Stimulated activated CD8-positive, alpha-beta memory T cell treated with anti-CD3 and anti-CD28 coated beads, Interleukin-15, amount 100 ng/mL, for 24 hours (primary cell): ENCODE results near the gene SRSF6.
"Not testable (repeated sequence)": the region's sequence is repeated elsewhere in the genome, so short reads cannot be mapped to it uniquely, and the experiment has no call there.

Source experiments
- DNase-seq: peaks from one replicate; pipeline ENCODE4 v3.0.0-alpha.2; 2020; ENCODE audit warnings: low read depth

SRSF6 gene

DNA sequence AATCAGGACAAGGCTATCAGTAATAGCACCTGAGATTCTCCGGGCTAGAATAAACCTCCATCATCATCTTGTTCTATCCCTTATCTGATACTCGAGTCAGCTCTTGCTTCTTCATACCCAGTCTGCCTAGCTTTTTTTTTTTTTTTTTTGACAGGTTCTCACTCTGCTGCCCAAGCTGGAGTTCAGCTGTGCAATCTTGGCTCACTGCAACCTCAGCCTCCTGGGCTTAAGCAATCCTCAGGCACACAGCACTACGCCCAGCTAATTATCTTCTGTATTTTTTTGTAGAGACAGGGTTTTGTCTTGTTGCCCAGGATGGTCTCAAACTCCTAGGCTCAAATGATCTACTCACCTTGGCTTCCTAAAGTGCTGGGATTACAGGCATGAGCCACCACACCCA is 19.5 kb downstream of the SRSF6 start:
- no peak for DNase-seq

DNA sequence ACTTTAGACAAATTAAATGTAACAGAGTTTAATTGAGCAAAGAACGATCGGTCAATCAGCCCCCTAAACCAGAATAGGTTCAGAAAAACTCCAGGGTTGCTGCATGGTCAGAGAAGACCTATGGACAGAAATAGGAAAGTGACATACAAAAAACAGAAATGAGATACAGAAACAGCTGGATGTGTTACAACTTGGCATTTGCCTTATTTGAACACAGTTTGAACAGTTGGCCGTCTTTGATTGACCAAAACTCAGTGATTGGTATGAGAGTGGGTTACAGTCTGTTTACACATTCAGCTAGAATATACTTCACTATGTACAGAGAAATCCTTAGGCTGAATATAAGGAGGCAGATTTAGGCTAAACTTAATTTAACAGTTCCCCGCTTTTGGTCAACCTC is 19.9 kb downstream of the SRSF6 start:
- DNase-seq: no peak

DNA sequence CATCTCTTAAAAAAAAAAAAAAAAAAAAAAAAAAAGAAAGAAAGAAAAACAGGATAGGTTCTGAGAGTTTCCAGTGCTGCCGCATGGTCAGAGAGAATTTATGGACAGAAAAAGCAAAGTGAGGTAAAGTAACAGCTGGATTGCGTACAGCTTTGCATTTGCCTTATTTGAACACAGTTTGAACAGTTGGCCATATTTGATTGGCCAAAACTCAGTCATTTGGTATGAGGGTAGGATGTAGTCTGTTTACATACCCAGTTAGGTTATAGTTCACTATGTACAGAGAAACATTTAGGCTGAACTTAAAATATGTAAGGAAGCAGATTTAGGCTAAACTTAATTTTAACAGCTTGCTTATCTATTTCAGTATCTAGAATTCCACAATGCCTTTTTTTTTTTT is 32.3 kb downstream of the SRSF6 start:
- DNase-seq: no peak

GRCh38 chr20:43492101-43492500 is 34.4 kb downstream of the SRSF6 start:
- DNase-seq: no peak

DNA sequence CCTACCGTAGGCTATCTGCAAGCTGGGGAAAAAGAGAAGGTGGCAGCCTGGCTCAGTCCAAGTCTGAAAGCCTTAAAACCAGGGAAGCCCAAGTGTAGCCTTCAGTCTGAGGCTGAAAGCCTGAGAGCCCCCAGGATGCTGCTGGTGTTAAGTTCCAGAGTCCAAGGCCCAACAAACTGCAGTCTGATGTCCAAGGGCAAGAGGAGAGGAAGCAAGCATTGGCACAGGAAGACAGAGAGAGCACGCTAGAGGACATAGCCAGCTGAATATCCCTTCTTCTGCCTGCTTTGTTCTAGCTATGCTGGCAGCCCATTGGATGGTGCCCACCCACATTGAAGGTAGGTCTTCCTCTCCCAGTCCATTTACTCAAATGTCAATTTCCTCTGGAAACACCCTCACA is 37.7 kb downstream of the SRSF6 start:
- no peak for DNase-seq

- DNase-seq: not testable (repeated sequence)
Measured at GRCh38 chr20:43502021-43502420, 44.3 kb downstream of the SRSF6 start.

GRCh38 chr20:43506238-43506637 is 48.5 kb downstream of the SRSF6 start:
- no peak for DNase-seq

DNA sequence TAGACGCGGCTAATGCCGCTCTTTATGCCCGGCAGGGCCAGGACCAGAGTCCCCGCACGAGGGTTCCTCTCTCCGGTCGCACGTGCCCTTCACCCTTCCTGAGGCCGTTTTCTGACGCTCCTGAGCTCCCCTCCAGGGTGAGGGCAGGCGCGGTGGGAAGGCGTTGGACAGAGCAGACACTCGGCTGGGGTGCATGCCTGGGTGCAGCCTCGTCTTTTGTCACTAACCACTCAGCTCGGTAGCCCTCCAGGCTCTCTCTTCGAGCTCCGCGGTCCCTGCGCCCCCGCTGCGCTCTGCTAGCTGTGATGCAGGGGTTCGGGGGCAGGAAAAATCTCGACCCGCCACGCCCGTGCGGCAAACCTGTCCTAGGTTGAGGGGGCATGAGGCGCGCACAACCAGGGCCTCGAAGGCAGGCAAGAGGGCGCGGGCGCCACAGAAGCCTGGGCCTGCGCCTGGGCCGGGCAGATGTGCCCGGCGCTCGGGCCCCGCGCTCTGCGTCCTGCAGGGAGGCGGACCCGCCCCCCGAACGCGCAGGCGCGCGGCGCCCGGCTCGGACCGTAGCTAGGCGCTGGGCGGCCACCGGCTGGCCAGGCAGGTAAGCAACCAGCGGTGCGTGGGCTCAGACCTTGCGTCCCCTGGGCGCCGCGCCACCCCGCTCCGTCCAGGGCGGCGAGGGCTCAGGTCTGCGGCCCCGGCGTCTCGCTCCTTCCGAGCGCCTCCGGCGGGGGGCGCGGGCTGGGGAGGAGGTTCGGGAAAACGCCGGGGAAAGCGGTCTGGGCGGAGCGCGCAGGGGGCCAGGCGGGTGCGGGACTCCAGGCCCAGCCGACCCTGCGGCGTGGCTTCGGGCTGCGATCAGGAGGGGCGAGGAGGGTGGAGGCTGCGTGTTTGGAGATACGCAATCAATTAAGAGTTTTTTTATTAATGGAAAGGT is 49.7 kb downstream of the SRSF6 start, which contains the start of gene L3MBTL1:
TSS of gene L3MBTL1 (plus strand) at position 548 of the 931 bp plus-strand sequence. CDS start 5,807 bp downstream, outside the sequence.
- no peak for DNase-seq

DNA sequence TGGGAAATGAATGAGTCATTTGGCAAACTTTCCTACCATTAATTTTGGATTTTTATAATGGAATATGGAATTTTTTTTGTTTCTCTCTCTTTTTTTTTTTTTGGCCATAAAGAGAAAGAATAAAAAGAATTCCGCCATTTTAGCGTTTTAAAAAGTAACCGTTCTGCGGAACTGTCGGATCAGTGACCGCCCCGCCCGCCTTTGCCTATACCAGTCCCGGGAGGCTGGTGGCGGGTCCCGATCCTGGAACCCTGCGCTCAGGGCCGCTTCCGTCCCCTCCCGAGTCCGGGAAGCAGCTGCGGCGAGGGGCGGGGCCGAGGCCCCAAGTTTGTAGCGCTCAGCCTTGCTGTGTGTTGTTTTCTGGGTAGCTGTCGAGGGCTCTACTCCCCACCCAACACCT is 50.4 kb downstream of the SRSF6 start:
- no peak for DNase-seq

DNA sequence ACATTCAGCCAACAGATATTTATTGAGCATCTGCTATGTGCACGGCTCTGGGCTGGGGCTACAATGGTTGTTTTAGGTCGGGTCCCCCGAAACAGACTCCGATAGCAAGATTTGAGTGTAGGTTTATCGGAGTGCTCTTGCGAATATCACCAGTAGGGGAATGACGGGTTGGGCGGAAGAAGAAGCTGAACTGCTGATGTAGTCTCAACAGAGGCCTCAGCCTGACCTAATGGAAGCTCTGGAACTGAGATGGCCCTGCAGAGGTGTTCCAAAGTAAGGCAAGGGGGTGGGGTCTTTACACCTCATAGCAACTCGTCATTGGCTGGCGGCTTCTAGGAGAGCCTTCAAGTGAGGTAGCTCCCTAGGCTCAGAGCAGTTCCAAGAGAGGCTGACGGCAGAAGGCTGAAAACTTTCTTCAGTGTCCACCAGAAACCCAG is 50.9 kb downstream of the SRSF6 start:
- no peak for DNase-seq

DNA sequence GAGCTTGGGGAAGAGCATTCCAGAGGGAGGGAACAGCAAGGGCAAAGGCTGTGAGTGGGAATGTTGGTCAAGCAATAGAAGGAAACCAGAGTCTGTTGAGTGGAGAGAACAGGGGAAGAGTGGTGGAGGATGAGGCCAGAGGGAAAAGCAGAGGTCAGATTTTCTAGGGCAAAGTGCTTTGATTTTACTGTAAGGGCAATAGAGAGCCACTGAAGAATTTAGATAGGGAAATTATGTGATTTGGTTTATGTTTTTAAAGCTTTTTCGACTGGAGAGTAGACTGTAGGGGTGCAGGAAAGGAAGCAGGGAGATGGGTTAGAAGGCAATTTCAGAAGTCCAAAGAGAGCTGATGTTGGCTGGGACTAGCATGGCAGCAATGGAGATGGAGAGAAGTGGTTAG is 54.2 kb downstream of the SRSF6 start:
- DNase-seq: no peak

DNA sequence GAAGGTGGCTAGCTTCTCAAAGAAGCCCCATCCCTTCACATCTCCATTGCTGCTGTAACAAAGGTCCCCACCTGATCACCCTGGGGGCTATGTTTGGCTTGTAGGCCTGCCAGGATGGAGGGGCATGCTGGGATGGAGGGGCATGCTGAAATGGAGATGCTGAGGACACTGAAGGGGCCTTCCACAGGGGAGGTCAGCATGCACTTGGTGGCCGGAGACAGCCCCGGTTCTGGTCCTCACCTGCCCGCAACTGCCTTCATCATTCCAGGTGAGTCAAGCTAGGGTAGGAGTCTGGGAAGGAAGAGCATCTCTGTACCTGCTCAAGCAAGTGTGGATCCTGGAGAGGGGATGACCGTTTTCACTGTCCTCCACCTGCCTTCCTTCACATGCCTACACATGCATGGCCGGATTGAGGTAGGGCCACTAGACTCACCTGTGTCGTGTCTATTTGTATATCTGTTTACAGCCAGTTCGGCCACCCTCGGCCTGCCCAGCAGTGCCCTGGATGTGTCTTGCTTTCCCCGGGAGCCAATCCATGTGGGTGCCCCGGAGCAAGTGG is 55.8 kb downstream of the SRSF6 start:
- no peak for DNase-seq
